IMR-90 (cell line): ENCODE measurements around the gene GPR176. TPM values are rescaled to one million over a fixed set of nuclear protein-coding genes. Genes with fewer than 3 reads are reported as not detected.

Source experiments
- ATAC-seq: fragments of 200-7000 bp; cut with Tn5 transposase; 2 replicates; pipeline ENCODE4 v1.9.1; 2020; ENCODE audit warnings: low read depth, mild to moderate bottlenecking, moderate library complexity
- BruUV-seq: library from RNA; stranded (reverse); fragments of 400-500 nt; replicated peaks from 2 replicates; lab custom pipeline; 2021; lab: Mats Ljungman, UMichigan
- CTCF ChIA-PET: fragments of 300-600 bp; formaldehyde crosslinking; extraction: SDS; loops from one replicate; lab custom pipeline; 2021; ENCODE audit warnings: antibody characterized with exemption; lab: Yijun Ruan, JAX
- POLR2A ChIA-PET: fragments of 300-600 bp; sonication (Branson Sonifier 250); formaldehyde crosslinking; loops from one replicate; lab custom pipeline; 2022; ENCODE audit warnings: antibody characterized with exemption; ENCODE audit not compliant: unreplicated experiment; lab: Charles Lee
- DNase-seq: peaks from one replicate; pipeline ENCODE4 v3.0.0; 2013
- H2AFZ ChIP-seq: replicated peaks from 2 replicates; pipeline ENCODE3; 2013; ENCODE audit warnings: low read length, mild to moderate bottlenecking; ENCODE audit not compliant: poor library complexity
- H2AK5ac ChIP-seq: 2 replicates; pipeline ENCODE4 v1.6.1; 2013; ENCODE audit warnings: low read depth, low read length, inconsistent platforms
- H2AK9ac ChIP-seq: replicated peaks from 2 replicates; pipeline ENCODE3; 2013; ENCODE audit warnings: mild to moderate bottlenecking, low read depth, low read length, moderate library complexity; ENCODE audit not compliant: poor library complexity
- H2BK120ac ChIP-seq: 2 replicates; pipeline ENCODE4 v1.6.1; 2013; ENCODE audit warnings: low read depth, low read length, inconsistent platforms
- H2BK15ac ChIP-seq: 3 replicates; pipeline ENCODE4 v1.6.1; 2013; ENCODE audit warnings: low read depth, low read length, inconsistent platforms
- H2BK20ac ChIP-seq: 2 replicates; pipeline ENCODE4 v1.6.1; 2013; ENCODE audit warnings: low read depth, mild to moderate bottlenecking, inconsistent platforms, low read length, moderate library complexity
- H2BK5ac ChIP-seq: 2 replicates; pipeline ENCODE4 v1.6.1; 2013; ENCODE audit warnings: mild to moderate bottlenecking, low read depth, low read length, inconsistent platforms; ENCODE audit not compliant: poor library complexity, severe bottlenecking
- H3K14ac ChIP-seq: replicated peaks from 2 replicates; pipeline ENCODE4 v1.6.1; 2013; ENCODE audit warnings: low read depth, low read length, inconsistent platforms
- H3K18ac ChIP-seq: 2 replicates; pipeline ENCODE4 v1.6.1; 2013; ENCODE audit warnings: low read depth, low read length, control low read depth
- H3K23ac ChIP-seq: 2 replicates; pipeline ENCODE4 v1.6.1; 2013; ENCODE audit warnings: low read depth, low read length, inconsistent platforms
- H3K27ac ChIP-seq: 2 replicates; pipeline ENCODE4 v1.5.1; 2013; ENCODE audit warnings: mild to moderate bottlenecking, control low read depth, low read length; ENCODE audit not compliant: insufficient read depth
- H3K27me3 ChIP-seq: 2 replicates; pipeline ENCODE4 v1.6.1; 2013; ENCODE audit warnings: low read length; ENCODE audit not compliant: control insufficient read depth, insufficient read depth
- H3K36me3 ChIP-seq: 2 replicates; pipeline ENCODE4 v1.6.1; 2013; ENCODE audit warnings: low read length, mixed read lengths; ENCODE audit not compliant: control insufficient read depth, insufficient read depth
- H3K4ac ChIP-seq: 2 replicates; pipeline ENCODE4 v1.6.1; 2013; ENCODE audit warnings: low read depth, low read length, inconsistent platforms
- H3K4me1 ChIP-seq: 2 replicates; pipeline ENCODE4 v1.6.1; 2013; ENCODE audit warnings: low read length, mixed read lengths; ENCODE audit not compliant: control insufficient read depth, insufficient read depth
- H3K4me2 ChIP-seq: 2 replicates; pipeline ENCODE4 v1.6.1; 2013; ENCODE audit warnings: low read depth, mild to moderate bottlenecking, control low read depth, low read length, moderate library complexity
- H3K4me3 ChIP-seq: 2 replicates; pipeline ENCODE4 v1.5.1; 2013; ENCODE audit warnings: low read depth, mild to moderate bottlenecking, control low read depth, low read length, moderate library complexity; ENCODE audit not compliant: insufficient read depth
- H3K56ac ChIP-seq: 2 replicates; pipeline ENCODE4 v1.6.1; 2013; ENCODE audit warnings: low read length, inconsistent platforms; ENCODE audit not compliant: insufficient read depth; ENCODE audit errors: extremely low read depth
- H3K79me1 ChIP-seq, 2 experiments: 2 replicates each; pipeline ENCODE4 v1.6.1; 2013; ENCODE audit warnings: low read length in 2 of 2, inconsistent platforms in 1 of 2, low read depth in 1 of 2
- H3K9ac ChIP-seq: 2 replicates; pipeline ENCODE4 v1.6.1; 2013; ENCODE audit warnings: low read depth, low read length, control low read depth
- H3K9me1 ChIP-seq: 2 replicates; pipeline ENCODE4 v1.6.1; 2013; ENCODE audit warnings: low read length, inconsistent platforms; ENCODE audit not compliant: insufficient read depth
- H3K9me3 ChIP-seq: 2 replicates; pipeline ENCODE4 v1.6.1; 2013; ENCODE audit warnings: low read length; ENCODE audit not compliant: control insufficient read depth, insufficient read depth
- H4K20me1 ChIP-seq: 2 replicates; pipeline ENCODE4 v1.6.1; 2013; ENCODE audit warnings: low read length, inconsistent platforms; ENCODE audit not compliant: insufficient read depth
- H4K5ac ChIP-seq: 2 replicates; pipeline ENCODE4 v1.6.1; 2013; ENCODE audit warnings: mild to moderate bottlenecking, low read depth, low read length, control low read depth
- H4K8ac ChIP-seq, 2 experiments: 2 replicates each; pipeline ENCODE4 v1.6.1; 2013; ENCODE audit warnings: low read depth in 2 of 2, low read length in 2 of 2, control low read depth in 1 of 2, inconsistent platforms in 1 of 2
- H4K91ac ChIP-seq: 2 replicates; pipeline ENCODE4 v1.6.1; 2013; ENCODE audit warnings: low read depth, low read length, inconsistent platforms; ENCODE audit not compliant: insufficient read depth
- CEBPB ChIP-seq: IDR thresholded peaks from 2 replicates; pipeline ENCODE4 v1.6.1; 2012; ENCODE audit warnings: low read depth, low read length, improper control_type of control experiment
- MXI1 ChIP-seq: IDR thresholded peaks from 2 replicates; pipeline ENCODE4 v1.6.1; 2012; ENCODE audit warnings: low read depth, mild to moderate bottlenecking, low read length, moderate library complexity, borderline replicate concordance
- SMC3 ChIP-seq: fragments of 150-350 bp; IDR thresholded peaks from 2 replicates; pipeline ENCODE4 v1.6.1; 2016; ENCODE audit warnings: low read depth, mild to moderate bottlenecking, antibody characterized with exemption, low read length, moderate library complexity
- USF2 ChIP-seq: fragments of 150-350 bp; IDR thresholded peaks from 2 replicates; pipeline ENCODE4 v1.6.1; 2017; ENCODE audit warnings: mild to moderate bottlenecking, antibody characterized with exemption, low read length, low read depth
- WGBS, 2 experiments: methylation state at CpG; one replicate each; pipeline versions ENCODE4 v1.1.5 to v1.1.7; 2013; ENCODE audit warnings: missing lambda C conversion rate in 2 of 2; ENCODE audit not compliant: insufficient read length in 1 of 2; ENCODE audit errors: extremely low coverage in 2 of 2; 5-methylcytosine and 5-hydroxymethylcytosine counted together
- dilution Hi-C: fragments of 300-500 bp; cut with HindIII; formaldehyde crosslinking; loops from one replicate; pipeline ENCODE4 v1.14.3; 2018; ENCODE audit warnings: low sequenced_read_pairs; ENCODE audit not compliant: unreplicated experiment
- in situ Hi-C: fragments of 300-500 bp; cut with MboI; formaldehyde crosslinking; loops from 3 replicates; pipeline ENCODE4 v1.14.3; 2019; ENCODE audit warnings: low sequenced_read_pairs, inconsistent platforms, mixed read lengths
- intact Hi-C: fragments of 100-400 bp; cut with micrococcal nuclease; formaldehyde crosslinking; loops from 2 replicates; pipeline ENCODE4 v1.10.0; 2022
- polyA plus RNA-seq, 3 experiments: library from polyadenylated mRNA; depleted of rRNA; stranded (reverse); fragments of >200 nt; gene quantifications; 2 replicates each; pipeline ENCODE4 v1.2.3, GENCODE V29; 2012; ENCODE audit warnings: low replicate concordance in 1 of 3
- total RNA-seq: library from RNA; depleted of rRNA; stranded (reverse); fragments of >200 nt; gene quantifications from 2 replicates; pipeline ENCODE4 v1.2.3, GENCODE V29; 2012

Gene GPR176
- total and polyA plus RNA-seq, 2 of the 4 experiments (the other 2 are of a cell fraction) = 114 to 246 TPM

- Histone ChIP-seq H3K56ac (no peak overlapping the region), H3K79me1 (peaks cover 25 to 69% of the 10 kb centered on the region in 2 experiments), H3K23ac (no peak overlapping the region), H3K18ac (no peak overlapping the region), H4K5ac (no peak overlapping the region), H3K27me3 (no peaks in the 10 kb centered on the region), H2BK20ac (no peak overlapping the region), H3K9me3 (no peaks in the 10 kb centered on the region), H4K91ac (no peak overlapping the region), H2BK5ac (no peak overlapping the region), H4K20me1 (peaks cover 8% of the 10 kb centered on the region), H2BK120ac (no peak overlapping the region), H3K4me2 (no peak overlapping the region), H3K9ac (no peak overlapping the region), H3K4me1 (peaks cover 5% of the 10 kb centered on the region), H2BK15ac (no peak overlapping the region), H3K4ac (no peak overlapping the region), H3K14ac (0 out of 2 replicates have a peak overlapping the region, but pooled peaks have one; percentile 12), H2AK5ac (no peak overlapping the region), H2AK9ac (no peak overlapping the region), H2AFZ (no peak overlapping the region), H4K8ac (no peak overlapping the region), H3K9me1 (peaks cover 7% of the 10 kb centered on the region), H3K27ac (no peak overlapping the region), H3K36me3 (peaks cover 38% of the 10 kb centered on the region), H3K4me3 (no peak overlapping the region)
- ATAC-seq = no peak
- DNase-seq = peak; percentile 41
- BruUV-seq = no TSS peak
- in situ Hi-C loops = no loop called here
- intact Hi-C loops = no loop called here
- CTCF ChIA-PET = interaction anchor here (0.6 kb wide), 1 partner anchor 12 kb away, joined by 3 read pairs; no protein-coding TSS in a partner anchor
- WGBS, 2 experiments = no CpG with 5 or more reads among the region's 3 CpGs
- dilution Hi-C loops = no loop called here
- no peak for TF ChIP-seq SMC3
- no peak for TF ChIP-seq USF2
- TF ChIP-seq MXI1 = no peak
- TF ChIP-seq CEBPB = 0 out of 2 replicates have a peak, but pooled peaks have one; percentile 5
- POLR2A ChIA-PET = no interaction called here
Observed at GRCh38 chr15:39946862-39947261, 26.8 kb upstream of the GPR176 start.
